Astrocyte (in vitro differentiated cells and primary cell): ENCODE measurements around the gene PLEKHG4B. TPM values are rescaled to one million over a fixed set of nuclear protein-coding genes. Genes with fewer than 3 reads are reported as not detected.

Experiments
- DNase-seq: peaks from one replicate; pipeline ENCODE4 v3.0.0-alpha.2; 2010; ENCODE audit warnings: low read depth
- FAIRE-seq: peaks from 2 replicates; lab custom pipeline; 2011; peaks lifted over from hg19 to GRCh38; lab: Jason Lieb, UNC
- H2AFZ ChIP-seq: 2 replicates; pipeline ENCODE4 v1.6.0; 2012; ENCODE audit warnings: low read depth, low read length, inconsistent platforms
- H3K27ac ChIP-seq: 2 replicates; pipeline ENCODE4 v1.5.1; 2011; ENCODE audit warnings: low read depth, low read length, inconsistent platforms
- H3K27me3 ChIP-seq: 2 replicates; pipeline ENCODE4 v1.6.0; 2011; ENCODE audit warnings: low read length, inconsistent platforms; ENCODE audit not compliant: insufficient read depth
- H3K36me3 ChIP-seq: 2 replicates; pipeline ENCODE4 v1.5.1; 2011; ENCODE audit warnings: low read length, inconsistent platforms; ENCODE audit not compliant: insufficient read depth
- H3K4me1 ChIP-seq: 2 replicates; pipeline ENCODE4 v1.5.1; 2011; ENCODE audit warnings: low read length, inconsistent platforms; ENCODE audit not compliant: insufficient read depth
- H3K4me2 ChIP-seq: 2 replicates; pipeline ENCODE4 v1.6.0; 2012; ENCODE audit warnings: low read length, inconsistent platforms
- H3K4me3 ChIP-seq: 2 replicates; pipeline ENCODE4 v1.5.1; 2011; ENCODE audit warnings: low read depth, mild to moderate bottlenecking, low read length, inconsistent platforms; ENCODE audit not compliant: insufficient read depth
- H3K79me2 ChIP-seq: 2 replicates; pipeline ENCODE4 v1.6.0; 2012; ENCODE audit warnings: mild to moderate bottlenecking, low read length, inconsistent platforms; ENCODE audit not compliant: insufficient read depth
- H3K9ac ChIP-seq: 2 replicates; pipeline ENCODE4 v1.6.0; 2012; ENCODE audit warnings: mild to moderate bottlenecking, low read length, inconsistent platforms
- H3K9me3 ChIP-seq: 2 replicates; pipeline ENCODE4 v1.5.1; 2012; ENCODE audit warnings: low read depth, mild to moderate bottlenecking, low read length, inconsistent platforms; ENCODE audit not compliant: insufficient read depth
- H4K20me1 ChIP-seq: 2 replicates; pipeline ENCODE4 v1.6.0; 2012; ENCODE audit warnings: low read length, inconsistent platforms; ENCODE audit not compliant: insufficient read depth
- H3K27ac Mint-ChIP-seq: one replicate; pipeline ENCODE4 v1.8.0; 2021; ENCODE audit warnings: mild to moderate bottlenecking, mixed read lengths; ENCODE audit not compliant: unreplicated experiment
- H3K27me3 Mint-ChIP-seq: one replicate; pipeline ENCODE4 v1.8.0; 2021; ENCODE audit warnings: low read depth, mixed read lengths; ENCODE audit not compliant: unreplicated experiment
- H3K36me3 Mint-ChIP-seq: one replicate; pipeline ENCODE4 v1.8.0; 2021; ENCODE audit warnings: low read depth, mixed read lengths; ENCODE audit not compliant: unreplicated experiment
- H3K4me1 Mint-ChIP-seq: one replicate; pipeline ENCODE4 v1.8.0; 2021; ENCODE audit warnings: low read depth, mixed read lengths; ENCODE audit not compliant: unreplicated experiment
- H3K4me3 Mint-ChIP-seq: one replicate; pipeline ENCODE4 v1.8.0; 2021; ENCODE audit warnings: mild to moderate bottlenecking, moderate library complexity, mixed read lengths; ENCODE audit not compliant: unreplicated experiment
- H3K9me3 Mint-ChIP-seq: one replicate; pipeline ENCODE4 v1.8.0; 2021; ENCODE audit warnings: mild to moderate bottlenecking, mixed read lengths; ENCODE audit not compliant: unreplicated experiment
- CTCF ChIP-seq: IDR thresholded peaks from 2 replicates; pipeline ENCODE4 v1.5.1; 2011; ENCODE audit warnings: low read depth, mild to moderate bottlenecking, inconsistent platforms, low read length, moderate library complexity; ENCODE audit not compliant: insufficient read depth
- EZH2 ChIP-seq: IDR thresholded peaks from 2 replicates; pipeline ENCODE4 v1.6.1; 2012; ENCODE audit warnings: mild to moderate bottlenecking, low read length, inconsistent platforms; ENCODE audit not compliant: insufficient read depth
- total RNA-seq: library from RNA; stranded (reverse); gene quantifications from 2 replicates; pipeline ENCODE4 v1.2.1, GENCODE V29; 2021

Gene PLEKHG4B
- total RNA-seq, 1 donor from 2014 or later: 8.1 TPM

DNA sequence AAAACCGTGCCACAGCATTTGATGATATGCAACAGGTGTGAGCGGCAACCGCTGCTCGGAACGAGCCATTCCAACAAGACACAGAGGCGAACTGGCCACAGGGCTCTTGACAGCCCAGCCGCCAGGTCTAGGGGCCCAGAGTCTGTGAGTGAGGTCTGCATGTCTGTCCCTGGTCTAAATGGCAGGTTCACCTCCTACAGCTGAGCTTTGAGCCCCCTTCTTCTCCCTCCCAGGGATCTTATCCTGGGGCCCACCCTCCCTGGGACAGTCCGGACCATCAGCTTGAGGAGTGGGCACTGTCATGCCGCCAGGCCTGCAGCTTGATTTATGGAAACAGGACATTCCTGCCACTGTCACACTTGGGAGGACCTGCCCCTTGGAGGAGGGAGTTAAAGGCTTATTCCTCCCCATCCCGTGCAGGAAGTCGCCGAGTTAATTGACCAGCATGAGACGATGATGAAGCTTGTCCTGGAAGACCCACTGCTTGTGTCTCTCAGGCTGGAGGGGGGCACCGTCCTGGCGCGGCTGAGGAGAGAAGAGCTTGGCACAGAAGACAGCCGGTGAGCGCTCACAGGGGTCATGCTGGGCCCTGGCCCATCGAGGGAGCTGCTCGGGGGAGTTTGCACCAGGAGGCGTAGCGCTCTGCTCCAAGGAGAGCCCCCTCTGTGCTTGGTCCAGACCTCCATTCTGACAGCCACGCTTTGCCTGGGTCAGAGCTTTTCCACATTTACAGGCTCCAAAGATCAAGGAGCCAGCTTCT, 63.9 kb downstream of the PLEKHG4B start:
- Histone ChIP-seq H3K9me3 (no peaks in the 10 kb centered on the region), H3K27ac (no peak overlapping the region), H4K20me1 (no peaks in the 10 kb centered on the region), H3K4me3 (no peak overlapping the region), H3K36me3 (peaks cover 6% of the 10 kb centered on the region), H2AFZ (no peak overlapping the region), H3K79me2 (no peaks in the 10 kb centered on the region), H3K4me2 (no peak overlapping the region), H3K27me3 (no peaks in the 10 kb centered on the region), H3K9ac (no peak overlapping the region), H3K4me1 (peaks cover 55% of the 10 kb centered on the region)
- TF ChIP-seq CTCF (no peak), EZH2 (no peak)
- Mint-ChIP-seq H3K4me3 (no peak overlapping the region), H3K36me3 (peaks cover 9% of the 10 kb centered on the region), H3K4me1 (peaks cover 22% of the 10 kb centered on the region), H3K27me3 (peaks cover 19% of the 10 kb centered on the region), H3K27ac (peak overlapping the region; percentile 47), H3K9me3 (no peaks in the 10 kb centered on the region)
- FAIRE-seq (no peak), DNase-seq (no peak)

- H4K20me1 ChIP-seq: no peaks in the 10 kb centered on the region
- no peaks in the 10 kb centered on the region for H3K9me3 ChIP-seq
- DNase-seq (no peak), FAIRE-seq (no peak)
- Mint-ChIP-seq H3K27me3 (peaks cover 23% of the 10 kb centered on the region), H3K9me3 (no peaks in the 10 kb centered on the region), H3K4me3 (no peak overlapping the region), H3K4me1 (peaks cover 22% of the 10 kb centered on the region), H3K36me3 (peaks cover 9% of the 10 kb centered on the region), H3K27ac (no peak overlapping the region)
- H3K9ac ChIP-seq: no peak overlapping the region
- no peak overlapping the region for H2AFZ ChIP-seq
- H3K4me3 ChIP-seq: no peak overlapping the region
- peaks cover 59% of the 10 kb centered on the region for H3K4me1 ChIP-seq
- TF ChIP-seq EZH2 (no peak), CTCF (no peak)
- H3K4me2 ChIP-seq: no peak overlapping the region
- no peak overlapping the region for H3K27ac ChIP-seq
- no peaks in the 10 kb centered on the region for H3K79me2 ChIP-seq
- H3K36me3 ChIP-seq: peaks cover 6% of the 10 kb centered on the region
- H3K27me3 ChIP-seq: no peaks in the 10 kb centered on the region
These were observed 64.6 kb downstream of the PLEKHG4B start for GRCh38 chr5:156411-157072.
